NCI-H345 treated with DMSO at 0.1 percent for 48 hours (cell line): ENCODE results near the gene MYOF.
A peak's percentile ranks its signal among the peaks of the same experiment; 100 is the strongest.
"Not testable (repeated sequence)": the region's sequence is repeated elsewhere in the genome, so short reads cannot be mapped to it uniquely, and the experiment has no call there.

ENCODE experiments used
- DNase-seq: peaks from one replicate; lab custom pipeline; 2025; ENCODE audit not compliant: unreplicated experiment; lab: John Stamatoyannopoulos, UW

The MYOF gene

DNA sequence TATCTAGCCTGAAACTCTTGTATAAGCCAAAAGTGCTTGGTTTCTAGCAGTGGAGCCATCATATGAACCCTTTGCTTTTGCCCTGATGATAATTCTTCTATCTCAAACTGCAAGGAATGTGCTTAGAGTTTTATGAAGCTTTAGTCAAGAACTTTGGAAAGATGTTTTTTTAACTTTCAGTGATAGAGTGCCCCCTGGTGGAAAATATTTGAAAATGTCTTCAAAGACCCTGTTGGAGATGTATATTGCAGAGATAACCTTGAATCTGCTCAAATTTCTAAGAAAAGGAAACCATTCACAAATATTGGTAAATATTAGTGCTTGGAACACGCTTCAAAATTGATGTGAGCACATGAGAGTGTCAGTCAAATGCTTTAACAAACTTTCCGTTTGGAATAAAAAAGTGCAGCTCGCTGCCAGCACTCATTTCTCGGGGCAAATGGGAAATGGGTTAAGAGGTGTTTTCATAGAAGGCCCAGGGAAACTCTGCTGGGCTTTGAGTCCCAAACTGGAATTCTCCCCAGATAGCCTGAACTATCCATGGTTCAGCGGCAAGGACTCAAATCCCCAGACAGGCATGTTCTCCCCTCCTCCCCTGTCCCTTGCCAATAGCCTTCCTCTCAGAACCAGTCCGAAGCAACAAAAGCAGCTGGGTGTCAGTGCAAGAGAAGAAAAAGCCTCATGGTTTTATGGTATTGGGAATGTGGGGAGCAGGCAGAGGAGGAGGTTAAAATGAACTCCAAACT is 129.3 kb downstream of the MYOF start:
- DNase-seq, result peak; percentile 4

DNA sequence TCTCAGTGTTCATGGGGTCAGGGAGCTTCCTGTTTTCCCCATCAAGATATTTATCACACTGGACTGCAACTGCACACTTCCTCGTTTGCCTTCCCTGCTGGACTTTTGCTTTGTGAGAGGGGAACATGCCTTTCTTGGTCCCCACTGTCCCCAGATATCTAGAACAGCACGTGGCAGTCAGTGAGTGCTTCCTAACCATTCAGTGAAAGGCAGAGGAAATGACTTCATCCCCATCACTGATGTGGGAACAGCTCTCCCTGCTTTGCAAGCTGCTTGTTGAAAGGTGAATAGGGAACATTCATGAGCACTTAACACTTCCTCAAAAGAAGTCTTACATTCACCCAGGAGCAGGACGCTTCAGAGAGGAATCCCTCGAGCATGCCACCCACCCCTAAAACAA is 135.4 kb downstream of the MYOF start:
- no peak for DNase-seq

DNA sequence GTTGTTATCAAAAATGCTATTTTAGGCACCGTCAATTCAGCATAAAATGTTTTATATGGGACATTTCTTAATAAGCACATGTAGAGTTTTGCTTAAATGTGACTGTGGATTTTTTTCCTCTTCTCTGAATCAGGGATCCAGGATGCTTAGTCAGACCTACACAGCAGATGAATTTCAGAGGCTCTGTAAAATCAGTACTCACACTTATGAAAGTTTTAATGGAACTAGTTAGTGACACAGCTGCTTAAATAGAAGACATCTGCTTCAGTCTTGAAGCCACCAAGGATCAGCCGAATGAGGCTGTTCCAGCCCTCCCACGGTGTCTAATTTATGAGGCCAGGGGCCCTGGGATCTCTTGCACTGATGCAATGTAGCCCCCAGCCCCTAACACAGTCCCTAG is 136.0 kb downstream of the MYOF start:
- DNase-seq, result no peak

DNA sequence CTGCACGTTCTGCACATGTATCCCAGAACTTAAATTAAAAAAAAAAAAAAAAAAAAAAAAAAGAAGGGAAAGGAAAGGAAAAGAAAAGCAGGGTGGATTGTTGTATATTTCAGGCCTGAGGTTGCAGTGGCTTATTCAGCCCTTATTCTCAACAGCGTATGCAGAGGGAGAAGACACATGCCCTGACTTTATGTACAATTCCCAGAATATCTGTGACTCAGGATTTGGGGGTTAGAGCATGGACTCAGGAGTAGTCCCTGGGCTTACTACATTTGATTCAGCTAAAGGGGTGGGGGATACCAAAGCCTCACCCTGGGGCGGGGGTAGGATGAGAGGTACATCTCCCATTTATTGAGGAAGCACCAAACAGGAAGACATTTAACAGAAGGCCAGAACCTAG is 137.4 kb downstream of the MYOF start:
- DNase-seq, result no peak

DNA sequence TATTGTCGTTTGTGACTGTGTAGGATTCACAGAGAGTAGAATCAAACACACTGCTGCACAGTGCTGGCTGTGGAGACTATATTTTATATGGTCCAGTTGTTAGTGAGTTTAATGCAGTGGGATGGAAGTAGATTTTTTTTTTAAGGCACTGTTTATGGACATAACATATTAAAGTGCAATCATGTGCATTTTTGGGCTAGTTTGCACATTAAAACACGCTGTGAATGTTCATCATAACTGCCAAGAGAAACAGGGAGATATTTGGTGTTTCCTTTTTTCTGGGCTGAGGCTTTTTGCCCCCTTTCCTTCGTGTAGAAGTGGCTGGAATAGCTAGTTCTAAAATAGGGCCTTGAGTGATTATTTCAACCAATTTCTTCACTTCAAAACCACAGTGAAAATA is 139.2 kb downstream of the MYOF start:
- DNase-seq, result no peak

DNA sequence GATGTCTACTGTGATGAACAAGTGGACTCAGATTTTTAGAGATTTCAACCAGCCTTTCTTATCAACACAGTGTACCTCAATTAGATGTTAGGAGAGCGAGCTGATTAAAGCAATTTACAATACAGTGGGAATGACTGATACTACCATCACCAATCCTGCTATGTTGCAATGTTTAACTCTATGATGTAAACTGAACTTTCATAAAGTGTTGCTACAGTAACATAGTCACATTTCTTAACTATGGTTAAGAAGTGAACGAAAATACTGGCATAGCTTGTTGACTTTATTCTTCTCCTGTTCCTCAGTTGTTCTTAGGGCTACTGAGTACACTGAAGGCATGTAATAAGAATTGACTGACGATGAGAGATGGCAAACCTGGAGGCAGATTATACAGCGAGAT is 139.8 kb downstream of the MYOF start:
- DNase-seq, result no peak

DNA sequence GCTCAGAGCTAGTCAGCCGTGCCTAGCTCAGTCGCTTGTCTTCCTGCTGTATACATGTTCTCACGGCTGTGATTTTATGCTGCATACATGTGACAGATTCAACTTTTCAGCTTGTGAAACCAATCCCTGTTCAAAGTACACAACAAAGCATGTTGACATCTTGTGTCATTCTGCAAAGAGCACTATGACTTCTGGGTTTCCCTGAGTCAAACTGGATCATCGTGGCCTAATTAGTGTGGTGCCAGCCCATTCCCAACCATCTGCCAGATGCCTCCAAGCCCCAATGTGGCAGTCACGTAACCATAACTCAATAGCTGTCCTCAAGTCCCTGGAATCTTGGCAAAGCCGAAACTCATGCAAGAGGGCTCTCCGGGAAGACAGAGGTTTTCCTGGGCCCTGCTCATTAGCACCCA is 144.8 kb downstream of the MYOF start:
- DNase-seq, result no peak

DNA sequence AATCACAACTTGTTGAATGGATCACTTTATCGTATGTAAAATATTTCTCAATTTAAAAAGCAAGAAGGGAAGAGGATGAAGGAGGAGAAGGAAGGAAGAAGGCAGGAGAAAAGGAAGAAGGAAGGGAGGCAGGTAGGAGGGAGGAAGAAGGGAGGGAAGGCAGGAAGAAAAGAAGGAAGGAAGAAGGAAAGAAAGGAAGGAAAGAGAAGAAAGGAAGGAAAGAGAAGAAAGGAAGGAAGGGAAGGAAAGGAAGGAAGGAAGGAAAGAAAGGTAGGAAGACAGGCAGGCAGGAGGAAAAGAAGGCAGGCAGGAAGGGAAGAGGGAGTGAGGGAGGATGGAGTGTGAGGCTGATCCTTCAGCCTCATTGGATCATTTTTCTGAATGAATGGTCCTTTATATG is 145.5 kb downstream of the MYOF start:
- no peak for DNase-seq

DNA sequence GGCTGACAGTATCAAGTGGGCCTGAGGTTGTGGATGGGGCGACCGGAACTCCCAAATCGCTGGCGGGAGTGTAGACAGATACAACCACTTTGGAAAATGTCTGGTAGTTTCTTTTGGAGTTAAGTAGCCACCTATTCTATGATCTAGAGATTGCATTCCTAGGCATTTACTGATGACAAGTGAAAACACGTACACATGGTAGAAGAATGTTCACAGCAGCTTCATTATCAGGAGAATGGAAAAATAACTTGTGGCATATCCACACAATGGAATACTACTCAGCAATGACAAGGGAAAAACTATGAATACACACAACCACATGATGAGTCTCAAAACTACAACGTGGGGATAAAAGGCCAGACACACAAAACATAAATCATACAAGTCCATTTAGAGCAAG is 146.0 kb downstream of the MYOF start:
- DNase-seq, result no peak

DNA sequence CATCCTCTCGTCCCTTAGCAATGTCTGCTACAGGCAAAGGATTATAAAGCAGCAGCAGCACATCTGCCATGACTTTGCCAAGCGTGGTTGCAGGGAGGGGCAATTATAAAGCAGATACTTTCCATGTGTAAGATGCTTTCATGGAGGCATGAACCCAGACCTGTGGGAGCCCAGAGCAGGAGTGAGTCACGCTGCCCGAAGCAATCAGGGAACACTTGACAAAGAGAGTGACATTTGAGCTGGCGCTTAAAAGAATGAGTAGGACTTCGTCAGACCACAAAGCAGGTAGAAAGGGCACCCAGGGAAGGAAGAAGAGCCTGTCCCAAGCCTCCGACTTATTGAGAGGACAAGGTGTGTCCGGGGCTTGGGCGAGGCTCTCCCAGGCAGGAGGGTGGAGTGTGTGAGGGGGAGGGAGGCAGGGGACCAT is 147.2 kb downstream of the MYOF start:
- no peak for DNase-seq

DNA sequence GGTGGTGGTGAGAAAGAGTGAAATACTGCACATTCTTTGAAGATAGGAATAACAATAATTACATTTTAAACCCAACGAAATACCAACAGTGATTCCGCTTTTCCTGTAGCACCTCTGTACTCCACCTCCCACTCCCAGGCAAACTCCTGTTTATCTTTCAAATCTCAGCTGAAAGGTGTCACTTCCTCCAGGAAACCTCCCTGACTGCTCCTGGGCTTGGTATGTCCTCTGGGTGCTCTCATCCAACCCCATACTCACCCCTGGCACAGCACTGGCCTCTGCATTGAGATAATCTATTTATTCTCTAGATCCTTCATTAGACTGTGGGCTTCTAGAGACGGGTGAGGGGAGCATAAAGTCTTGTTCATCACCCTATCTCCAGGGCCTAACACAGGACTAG is 148.0 kb downstream of the MYOF start:
- no peak for DNase-seq

DNA sequence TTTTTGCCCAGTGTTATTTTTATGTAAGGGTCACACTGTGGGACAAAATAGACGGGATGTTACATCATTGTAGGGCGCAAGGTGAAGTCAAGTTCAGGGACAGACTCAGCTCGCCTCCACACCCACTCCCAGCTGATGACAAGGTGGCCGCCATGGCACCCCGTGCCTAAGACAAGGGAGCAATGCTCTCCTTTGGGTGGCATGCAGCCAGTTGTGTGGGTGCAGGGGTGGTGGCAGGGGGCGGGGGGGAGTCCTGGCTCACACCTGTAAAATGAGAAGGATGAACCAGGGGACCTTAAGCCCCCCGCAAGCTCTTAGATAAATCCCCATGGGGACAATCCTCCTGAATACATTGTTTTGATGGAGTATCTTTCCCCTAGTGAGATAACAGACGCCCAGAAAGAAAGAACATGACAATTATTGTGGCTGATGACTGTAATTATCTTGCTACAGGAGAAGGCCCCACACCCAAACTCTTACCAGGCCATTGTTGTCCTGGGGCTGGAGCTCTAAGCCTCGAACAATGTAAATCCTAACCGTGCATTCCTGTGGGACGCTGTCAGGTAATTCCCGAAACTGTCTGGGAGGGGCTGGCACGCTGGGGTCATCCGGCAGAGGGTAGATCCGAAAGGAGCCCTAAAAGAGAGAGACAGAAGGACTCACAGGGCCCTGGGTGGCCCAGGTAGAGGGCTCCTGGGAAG is 148.7 kb downstream of the MYOF start:
- no peak for DNase-seq

DNA sequence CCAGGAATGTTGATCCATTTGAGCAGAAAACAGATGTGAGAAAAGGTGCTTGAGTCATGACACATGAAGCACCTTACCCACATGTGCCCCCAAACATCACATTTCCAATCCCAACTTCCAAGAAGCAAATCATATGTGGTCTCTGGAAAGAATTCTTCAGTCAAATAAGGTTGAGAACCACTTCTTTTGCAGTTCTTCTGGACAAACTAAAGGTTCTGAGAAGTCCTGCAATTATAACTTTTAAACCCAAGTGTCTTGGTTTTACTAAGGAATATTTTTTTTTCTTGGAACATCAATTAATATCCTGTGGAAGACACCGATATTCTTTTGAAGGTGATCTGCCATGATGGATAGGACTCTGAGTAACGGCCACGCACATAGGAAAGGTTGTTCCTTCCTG is 151.3 kb downstream of the MYOF start:
- DNase-seq, result no peak

DNA sequence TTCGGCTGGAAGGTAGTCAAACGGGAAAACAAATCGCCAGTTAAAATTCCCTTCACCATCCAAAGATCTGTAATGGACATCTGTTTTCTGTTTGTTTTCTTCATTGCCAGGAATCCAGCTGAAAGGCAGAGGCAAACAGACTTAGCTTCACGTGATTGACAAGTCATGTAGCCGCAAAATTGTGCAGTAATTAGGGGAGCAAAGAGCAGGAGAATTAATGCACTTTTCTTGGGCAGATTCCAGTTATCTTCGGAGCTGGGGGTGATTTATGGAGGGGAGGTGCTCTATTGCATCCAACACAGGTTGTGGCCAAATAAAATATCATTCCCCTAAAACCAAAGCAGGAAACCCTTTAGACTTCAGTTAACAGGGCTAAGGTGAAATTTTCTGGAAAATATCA is 162.2 kb downstream of the MYOF start:
- no peak for DNase-seq

DNA sequence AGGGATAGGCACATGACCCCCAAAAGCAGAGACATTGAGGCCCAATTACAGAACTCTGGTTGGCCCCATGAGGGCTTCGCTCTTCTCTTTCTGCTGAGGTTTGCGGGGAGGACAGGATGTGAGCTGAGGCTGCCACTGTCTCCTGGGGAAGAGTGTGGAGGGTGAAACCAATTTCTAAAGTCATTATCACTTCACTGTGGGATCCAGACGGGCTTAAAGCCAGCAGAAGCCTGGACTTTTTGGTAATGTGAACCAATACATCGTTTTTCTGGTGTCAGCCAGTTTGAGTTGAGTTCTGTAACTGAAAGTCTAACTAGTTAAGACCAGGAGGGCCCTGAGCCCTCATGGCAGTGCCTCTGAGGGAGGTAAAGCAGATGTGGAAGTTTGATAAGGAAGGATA is 163.0 kb downstream of the MYOF start:
- DNase-seq, result no peak

DNA sequence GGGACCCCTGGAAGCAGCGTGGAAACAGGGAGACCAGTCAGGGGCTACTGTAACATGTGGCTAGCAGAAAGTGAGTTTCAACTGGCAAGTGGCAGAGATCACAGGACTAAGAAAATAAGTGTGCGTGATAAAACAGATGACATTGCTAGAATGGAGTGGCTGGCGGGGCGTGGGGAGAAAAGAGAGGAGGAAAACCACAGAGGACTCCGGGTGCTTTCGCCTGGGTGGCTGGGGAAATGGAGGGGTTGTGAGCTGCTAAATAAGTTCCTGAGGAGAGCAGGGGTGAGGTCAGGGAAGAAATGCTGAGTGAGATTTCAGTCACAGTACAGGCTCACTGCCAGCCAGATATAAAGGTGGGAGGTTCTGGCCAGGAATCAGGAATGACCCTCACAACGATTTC is 166.9 kb downstream of the MYOF start:
- DNase-seq, result no peak

DNA sequence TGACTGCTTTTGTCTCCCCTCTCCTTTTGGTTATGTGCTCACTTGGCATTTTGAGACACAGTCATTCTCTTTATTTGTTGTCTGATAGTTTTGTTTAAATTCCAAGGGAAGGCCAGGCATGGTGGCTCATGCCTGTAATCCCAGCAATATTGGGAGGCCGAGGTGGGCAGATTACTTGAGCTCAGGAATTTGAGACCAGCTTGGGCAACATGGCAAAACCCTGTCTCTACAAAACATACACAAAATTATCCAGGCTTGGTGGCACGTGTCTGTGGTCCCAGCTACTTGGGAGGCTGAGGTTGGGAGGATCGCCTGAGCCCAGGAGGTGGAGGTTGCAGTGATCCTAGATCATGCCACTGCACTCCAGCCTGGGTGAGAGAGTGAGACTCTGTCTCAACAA is 167.5 kb downstream of the MYOF start:
- not testable (repeated sequence) for DNase-seq

DNA sequence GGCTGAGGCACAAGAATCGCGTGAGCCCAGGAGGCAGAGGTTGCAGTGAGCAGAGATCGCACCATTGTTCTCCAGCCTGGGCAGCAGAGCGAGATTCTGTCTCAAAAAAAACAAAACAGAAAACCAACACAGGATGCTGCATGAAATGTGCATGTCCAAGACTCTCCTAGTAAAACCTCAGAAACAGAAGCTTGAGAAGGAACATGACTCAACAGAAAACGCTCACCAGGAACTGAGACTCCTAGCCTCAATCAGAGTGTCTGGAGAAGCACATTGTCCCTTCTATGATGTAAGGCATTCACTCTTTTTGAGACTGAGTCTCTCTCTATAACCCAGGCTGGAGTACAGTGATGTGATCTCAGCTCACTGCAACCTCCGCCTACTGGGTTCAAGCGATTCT is 168.3 kb downstream of the MYOF start:
- DNase-seq, result no peak

DNA sequence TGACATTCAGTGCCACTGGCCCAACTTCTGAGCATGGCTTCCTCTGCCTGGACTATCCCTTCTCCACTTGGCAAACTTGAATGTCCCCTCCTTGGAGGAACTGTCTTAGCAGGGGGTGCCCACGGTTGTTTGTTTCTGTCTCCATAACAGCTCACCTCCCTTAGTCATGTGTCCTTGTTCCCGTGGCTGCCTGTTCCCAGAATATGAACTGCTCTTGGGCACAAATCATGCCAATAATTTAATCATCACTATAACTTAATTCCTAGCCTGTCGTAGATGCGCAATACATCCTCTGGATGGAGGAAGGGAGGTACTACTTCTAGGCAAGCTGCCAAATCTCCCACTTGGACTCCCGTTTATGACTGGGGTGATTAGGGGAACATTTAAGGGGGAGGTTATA is 173.1 kb downstream of the MYOF start:
- DNase-seq, result no peak

DNA sequence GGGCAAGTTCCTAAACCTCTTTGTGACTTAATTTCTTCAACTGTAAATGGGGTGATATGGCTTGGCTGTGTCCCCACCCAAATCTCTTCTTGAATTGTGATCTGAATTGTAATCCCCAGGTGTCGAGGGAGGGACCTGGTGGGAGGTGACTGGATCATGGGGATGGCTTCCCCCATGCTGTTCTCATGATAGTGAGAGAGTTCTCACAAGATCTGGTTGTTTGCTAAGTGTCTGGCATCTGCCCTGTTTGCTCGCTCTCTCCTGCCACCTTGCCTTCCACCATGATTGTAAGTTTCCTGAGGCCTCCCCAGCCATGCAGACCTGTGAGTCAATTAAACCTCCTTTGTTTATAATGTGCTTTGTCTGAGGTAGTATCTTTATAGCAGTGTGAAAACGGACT is 177.0 kb downstream of the MYOF start:
- DNase-seq, result no peak

DNA sequence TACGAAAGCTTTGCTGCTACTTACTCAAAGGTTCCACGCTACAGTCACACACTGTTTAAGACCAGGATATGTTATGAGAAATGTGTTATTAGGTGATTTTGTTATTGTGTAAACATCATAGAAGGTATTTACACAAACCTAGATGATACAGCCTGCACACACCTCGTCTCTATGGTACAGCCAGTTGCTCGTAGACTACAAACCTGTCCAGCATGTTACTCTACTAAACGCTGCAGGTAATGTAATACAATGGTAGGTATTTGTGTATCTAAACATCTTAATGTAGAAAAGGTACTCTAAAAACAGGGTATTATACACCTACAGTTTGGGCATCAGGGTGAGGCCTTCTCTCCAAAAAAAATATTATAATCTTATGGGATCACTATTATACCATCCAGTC is 181.2 kb downstream of the MYOF start:
- no peak for DNase-seq

DNA sequence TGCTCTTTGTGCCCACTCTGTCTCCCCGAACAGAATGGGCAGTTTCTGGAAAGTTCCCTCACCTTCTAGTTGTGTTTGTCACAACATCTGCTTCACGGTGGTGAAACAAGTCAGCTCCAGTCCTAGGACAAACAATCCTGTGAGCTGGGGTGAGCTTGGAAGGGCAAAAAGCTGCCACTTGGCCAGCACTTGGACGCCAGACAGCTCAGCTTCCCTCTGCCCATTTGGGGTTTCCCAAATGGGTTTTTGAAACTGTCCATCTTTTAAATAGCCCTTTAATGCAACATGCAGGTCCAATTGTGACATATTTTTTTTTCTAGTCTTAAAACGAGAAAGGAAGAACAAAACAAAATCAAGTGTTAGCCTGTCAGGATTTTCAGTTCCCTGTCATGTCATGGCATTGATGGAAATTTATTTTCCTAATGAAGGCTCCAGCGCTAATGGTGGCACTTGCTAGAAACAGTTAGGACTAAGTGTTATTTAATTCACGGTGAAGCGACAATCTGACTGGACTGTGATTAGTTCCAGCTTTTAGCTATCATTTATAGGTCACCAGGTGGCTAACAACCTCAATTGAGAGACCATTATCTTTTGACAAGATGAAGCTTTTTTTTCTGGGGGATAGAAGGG is 181.7 kb downstream of the MYOF start:
- no peak for DNase-seq
